HFF-Myc (cell line): ENCODE data around the gene TPCN1.

Experiments
- DNase-seq: peaks from one replicate; pipeline ENCODE4 v3.0.0-alpha.2; 2011; ENCODE audit warnings: low read depth; ENCODE audit errors: extremely low read depth
- H3K4me3 ChIP-seq: replicated peaks from 2 replicates; pipeline ENCODE4 v1.5.1; 2011; ENCODE audit warnings: low read depth, mild to moderate bottlenecking, control low read depth, low read length
- TF ChIP-seq, protein P1 (sequence below): IDR thresholded peaks from 2 replicates; pipeline ENCODE4 v1.5.1; 2012; ENCODE audit warnings: mild to moderate bottlenecking, low read depth, low read length, control low read depth; ENCODE audit errors: missing control alignments

Gene TPCN1

DNA sequence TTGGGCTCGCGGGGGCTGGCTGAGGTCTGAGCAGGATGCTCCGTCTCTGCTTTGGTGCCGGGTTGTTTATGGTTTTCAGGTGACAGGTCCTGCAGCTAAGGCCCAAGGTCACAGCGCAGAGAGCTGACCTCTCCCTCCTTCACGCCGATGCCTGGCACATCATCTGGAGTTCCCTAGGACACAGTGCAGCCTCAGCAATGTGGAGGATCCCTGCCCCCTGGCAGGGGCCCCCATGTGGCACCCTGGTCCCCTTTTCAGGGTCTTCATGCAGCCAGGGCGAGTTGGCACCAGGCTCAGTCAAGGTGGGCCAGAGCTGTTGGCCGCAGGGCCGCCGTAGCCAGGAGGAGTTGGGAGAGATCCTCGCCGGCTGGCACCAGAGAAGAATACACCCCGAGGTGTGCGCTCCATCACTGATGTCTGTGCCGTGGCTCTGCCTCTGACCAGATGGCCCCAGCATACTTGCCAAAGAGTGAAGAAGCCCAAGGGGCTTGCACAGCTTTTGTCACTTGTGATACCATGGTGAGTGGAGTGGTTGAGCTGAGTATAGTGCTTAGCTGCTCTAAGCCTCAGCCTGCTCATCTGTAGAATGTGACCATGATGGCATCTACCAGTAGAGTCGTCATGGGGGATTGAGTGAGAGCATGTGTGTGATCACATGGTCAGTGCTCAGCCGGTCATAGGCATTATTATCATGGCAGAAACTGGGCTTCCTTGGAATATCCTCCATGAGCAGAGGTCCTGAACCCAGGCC, 11.0 kb downstream of the TPCN1 start:
- no peak overlapping the region for H3K4me3 ChIP-seq
- TF ChIP-seq, protein P1, sequence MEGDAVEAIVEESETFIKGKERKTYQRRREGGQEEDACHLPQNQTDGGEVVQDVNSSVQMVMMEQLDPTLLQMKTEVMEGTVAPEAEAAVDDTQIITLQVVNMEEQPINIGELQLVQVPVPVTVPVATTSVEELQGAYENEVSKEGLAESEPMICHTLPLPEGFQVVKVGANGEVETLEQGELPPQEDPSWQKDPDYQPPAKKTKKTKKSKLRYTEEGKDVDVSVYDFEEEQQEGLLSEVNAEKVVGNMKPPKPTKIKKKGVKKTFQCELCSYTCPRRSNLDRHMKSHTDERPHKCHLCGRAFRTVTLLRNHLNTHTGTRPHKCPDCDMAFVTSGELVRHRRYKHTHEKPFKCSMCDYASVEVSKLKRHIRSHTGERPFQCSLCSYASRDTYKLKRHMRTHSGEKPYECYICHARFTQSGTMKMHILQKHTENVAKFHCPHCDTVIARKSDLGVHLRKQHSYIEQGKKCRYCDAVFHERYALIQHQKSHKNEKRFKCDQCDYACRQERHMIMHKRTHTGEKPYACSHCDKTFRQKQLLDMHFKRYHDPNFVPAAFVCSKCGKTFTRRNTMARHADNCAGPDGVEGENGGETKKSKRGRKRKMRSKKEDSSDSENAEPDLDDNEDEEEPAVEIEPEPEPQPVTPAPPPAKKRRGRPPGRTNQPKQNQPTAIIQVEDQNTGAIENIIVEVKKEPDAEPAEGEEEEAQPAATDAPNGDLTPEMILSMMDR, result no peak
- no peak for DNase-seq

GRCh38 chr12:113232840-113233585, 11.7 kb downstream of the TPCN1 start:
- H3K4me3 ChIP-seq, result no peak overlapping the region
- DNase-seq, result no peak
- TF ChIP-seq, protein P1, result no peak

- DNase-seq, result no peak
- TF ChIP-seq, protein P1, result no peak
- H3K4me3 ChIP-seq, result no peak overlapping the region
Measured at GRCh38 chr12:113233967-113234366, 12.7 kb downstream of the TPCN1 start.

DNA sequence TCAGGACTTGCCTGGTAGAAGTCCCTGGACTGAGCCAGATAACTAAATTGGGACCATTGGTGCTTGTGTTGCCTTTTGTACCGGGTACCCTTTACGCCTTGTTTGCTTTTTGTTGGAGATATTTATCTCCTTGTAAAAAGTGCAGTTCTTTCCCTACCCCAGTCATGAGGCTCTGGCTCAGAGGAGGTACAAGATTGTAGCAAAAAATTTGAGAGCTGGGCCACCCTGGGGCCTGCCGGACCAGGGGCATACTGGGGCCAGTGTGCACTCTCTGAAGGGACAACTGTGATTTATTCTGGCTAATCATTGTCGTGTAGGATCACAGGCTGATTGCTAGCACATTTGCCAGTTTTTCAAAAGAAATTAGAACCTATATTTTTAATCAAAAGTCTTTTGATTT, 13.2 kb downstream of the TPCN1 start:
- TF ChIP-seq, protein P1, result no peak
- DNase-seq, result no peak
- H3K4me3 ChIP-seq, result no peak overlapping the region

- TF ChIP-seq, protein P1, result no peak
- H3K4me3 ChIP-seq, result no peak overlapping the region
- no peak for DNase-seq
Measured at GRCh38 chr12:113235976-113236375, 14.7 kb downstream of the TPCN1 start.

GRCh38 chr12:113236539-113237399, 15.5 kb downstream of the TPCN1 start:
- DNase-seq, result no peak
- H3K4me3 ChIP-seq, result no peak overlapping the region
- TF ChIP-seq, protein P1, result no peak
